ENCODE data around the gene ACTG2. TPM values are rescaled to one million over a fixed set of nuclear protein-coding genes. Genes with fewer than 3 reads are reported as not detected.

The ACTG2 gene
- total RNA-seq, 1 experiment from 2014 or later, result 2.7 TPM

- TF ChIP-seq EZH2 (IDR thresholded peaks at IDR 0.05; ENCODE audit: borderline replicate concordance, low read depth, low read length, poor library complexity, severe bottlenecking) (no peak), CTCF (conservative IDR thresholded peaks at IDR 0.05; ENCODE audit: low read depth, low read length) (no peak)
- CTCF ChIA-PET, result no interaction called here
- Histone ChIP-seq H3K9me3 (ENCODE audit: low read depth, low read length, poor library complexity, severe bottlenecking) (no peaks in the 10 kb centered on the region), H3K27me3 (replicated peaks; ENCODE audit: insufficient read depth, low read depth, low read length, poor library complexity) (no peaks in the 10 kb centered on the region), H3K27ac (ENCODE audit: low read depth, low read length, poor library complexity, severe bottlenecking) (no peak overlapping the region), H3K4me1 (ENCODE audit: insufficient read depth, low read length, poor library complexity, severe bottlenecking) (no peaks in the 10 kb centered on the region), H3K4me3 (ENCODE audit: low read depth, low read length, poor library complexity, severe bottlenecking) (no peak overlapping the region), H3K36me3 (ENCODE audit: insufficient read depth, low read length, poor library complexity, severe bottlenecking) (peaks cover 3% of the 10 kb centered on the region)
- no peak for DNase-seq (ENCODE audit: low spot score)
- BruUV-seq (replicated peaks), result no TSS peak
- intact Hi-C loops (cut with micrococcal nuclease; ENCODE audit: unreplicated experiment), result no loop called here
- POLR2A ChIA-PET (ENCODE audit: low non-redundant PET), result no interaction called here
Observed at GRCh38 chr2:73935641-73936040, 42.8 kb downstream of the ACTG2 start.

- H3K9me3 ChIP-seq (ENCODE audit: low read depth, low read length, poor library complexity, severe bottlenecking), result no peaks in the 10 kb centered on the region
- peaks cover 3% of the 10 kb centered on the region for H3K36me3 ChIP-seq (ENCODE audit: insufficient read depth, low read length, poor library complexity, severe bottlenecking)
- no peak overlapping the region for H3K27ac ChIP-seq (ENCODE audit: low read depth, low read length, poor library complexity, severe bottlenecking)
- DNase-seq (ENCODE audit: low spot score), result no peak
- H3K4me3 ChIP-seq (ENCODE audit: low read depth, low read length, poor library complexity, severe bottlenecking), result no peak overlapping the region
- TF ChIP-seq EZH2 (IDR thresholded peaks at IDR 0.05; ENCODE audit: borderline replicate concordance, low read depth, low read length, poor library complexity, severe bottlenecking) (no peak), CTCF (conservative IDR thresholded peaks at IDR 0.05; ENCODE audit: low read depth, low read length) (no peak)
- no peaks in the 10 kb centered on the region for H3K27me3 ChIP-seq (replicated peaks; ENCODE audit: insufficient read depth, low read depth, low read length, poor library complexity)
- no TSS peak for BruUV-seq (replicated peaks)
- ChIA-PET CTCF (no interaction called here), POLR2A (ENCODE audit: low non-redundant PET) (no interaction called here)
- H3K4me1 ChIP-seq (ENCODE audit: insufficient read depth, low read length, poor library complexity, severe bottlenecking), result no peaks in the 10 kb centered on the region
- intact Hi-C loops (cut with micrococcal nuclease; ENCODE audit: unreplicated experiment), result no loop called here
Observed at GRCh38 chr2:73937103-73937885, 44.5 kb downstream of the ACTG2 start.

GRCh38 chr2:73937899-73938298, 45.1 kb downstream of the ACTG2 start:
- intact Hi-C loops (cut with micrococcal nuclease; ENCODE audit: unreplicated experiment), result no loop called here
- no peaks in the 10 kb centered on the region for H3K27me3 ChIP-seq (replicated peaks; ENCODE audit: insufficient read depth, low read depth, low read length, poor library complexity)
- no TSS peak for BruUV-seq (replicated peaks)
- no peaks in the 10 kb centered on the region for H3K4me1 ChIP-seq (ENCODE audit: insufficient read depth, low read length, poor library complexity, severe bottlenecking)
- CTCF ChIA-PET, result no interaction called here
- no peaks in the 10 kb centered on the region for H3K9me3 ChIP-seq (ENCODE audit: low read depth, low read length, poor library complexity, severe bottlenecking)
- H3K36me3 ChIP-seq (ENCODE audit: insufficient read depth, low read length, poor library complexity, severe bottlenecking), result peaks cover 3% of the 10 kb centered on the region
- no peak overlapping the region for H3K27ac ChIP-seq (ENCODE audit: low read depth, low read length, poor library complexity, severe bottlenecking)
- TF ChIP-seq CTCF (conservative IDR thresholded peaks at IDR 0.05; ENCODE audit: low read depth, low read length) (no peak), EZH2 (IDR thresholded peaks at IDR 0.05; ENCODE audit: borderline replicate concordance, low read depth, low read length, poor library complexity, severe bottlenecking) (no peak)
- DNase-seq (ENCODE audit: low spot score), result no peak
- no peak overlapping the region for H3K4me3 ChIP-seq (ENCODE audit: low read depth, low read length, poor library complexity, severe bottlenecking)
- POLR2A ChIA-PET (ENCODE audit: low non-redundant PET), result interaction anchor here (0.7 kb wide), 1 partner anchor 11 kb away, joined by 3 read pairs; no protein-coding TSS in a partner anchor
